Measurements from ENCODE around the gene C19orf85.

DNA sequence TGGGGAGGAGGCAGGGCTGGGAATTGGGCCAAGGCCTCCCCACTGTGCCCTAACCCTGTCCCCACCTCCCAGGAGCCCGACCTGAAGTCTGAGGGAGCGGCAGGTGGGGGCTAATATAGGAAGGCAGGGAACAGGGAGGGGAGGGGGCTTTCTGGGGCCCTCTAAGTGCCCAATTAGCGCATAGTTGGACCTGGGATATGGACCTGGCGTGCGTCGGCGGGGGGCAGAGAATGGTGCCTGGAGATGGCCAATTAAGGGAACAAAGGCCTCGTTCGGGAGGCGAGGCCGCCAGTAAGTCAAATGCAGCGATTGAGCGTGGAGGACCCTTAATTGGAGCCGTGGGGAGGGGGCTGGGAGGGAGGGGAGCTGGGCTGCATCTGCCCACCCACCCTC lies at the start of gene C19orf85:
- TF ChIP-seq, protein P1, sequence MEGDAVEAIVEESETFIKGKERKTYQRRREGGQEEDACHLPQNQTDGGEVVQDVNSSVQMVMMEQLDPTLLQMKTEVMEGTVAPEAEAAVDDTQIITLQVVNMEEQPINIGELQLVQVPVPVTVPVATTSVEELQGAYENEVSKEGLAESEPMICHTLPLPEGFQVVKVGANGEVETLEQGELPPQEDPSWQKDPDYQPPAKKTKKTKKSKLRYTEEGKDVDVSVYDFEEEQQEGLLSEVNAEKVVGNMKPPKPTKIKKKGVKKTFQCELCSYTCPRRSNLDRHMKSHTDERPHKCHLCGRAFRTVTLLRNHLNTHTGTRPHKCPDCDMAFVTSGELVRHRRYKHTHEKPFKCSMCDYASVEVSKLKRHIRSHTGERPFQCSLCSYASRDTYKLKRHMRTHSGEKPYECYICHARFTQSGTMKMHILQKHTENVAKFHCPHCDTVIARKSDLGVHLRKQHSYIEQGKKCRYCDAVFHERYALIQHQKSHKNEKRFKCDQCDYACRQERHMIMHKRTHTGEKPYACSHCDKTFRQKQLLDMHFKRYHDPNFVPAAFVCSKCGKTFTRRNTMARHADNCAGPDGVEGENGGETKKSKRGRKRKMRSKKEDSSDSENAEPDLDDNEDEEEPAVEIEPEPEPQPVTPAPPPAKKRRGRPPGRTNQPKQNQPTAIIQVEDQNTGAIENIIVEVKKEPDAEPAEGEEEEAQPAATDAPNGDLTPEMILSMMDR (IDR thresholded peaks at IDR 0.05), result no peak
- TF ChIP-seq POLR2A (IDR thresholded peaks at IDR 0.05), result no peak
